Cortex of kidney (tissue), 1 donor: ENCODE results near the gene NHEJ1.

ENCODE experiments used
- DNase-seq: peaks from one replicate; lab custom pipeline; 2025; lab: John Stamatoyannopoulos, UW

The NHEJ1 gene

DNA sequence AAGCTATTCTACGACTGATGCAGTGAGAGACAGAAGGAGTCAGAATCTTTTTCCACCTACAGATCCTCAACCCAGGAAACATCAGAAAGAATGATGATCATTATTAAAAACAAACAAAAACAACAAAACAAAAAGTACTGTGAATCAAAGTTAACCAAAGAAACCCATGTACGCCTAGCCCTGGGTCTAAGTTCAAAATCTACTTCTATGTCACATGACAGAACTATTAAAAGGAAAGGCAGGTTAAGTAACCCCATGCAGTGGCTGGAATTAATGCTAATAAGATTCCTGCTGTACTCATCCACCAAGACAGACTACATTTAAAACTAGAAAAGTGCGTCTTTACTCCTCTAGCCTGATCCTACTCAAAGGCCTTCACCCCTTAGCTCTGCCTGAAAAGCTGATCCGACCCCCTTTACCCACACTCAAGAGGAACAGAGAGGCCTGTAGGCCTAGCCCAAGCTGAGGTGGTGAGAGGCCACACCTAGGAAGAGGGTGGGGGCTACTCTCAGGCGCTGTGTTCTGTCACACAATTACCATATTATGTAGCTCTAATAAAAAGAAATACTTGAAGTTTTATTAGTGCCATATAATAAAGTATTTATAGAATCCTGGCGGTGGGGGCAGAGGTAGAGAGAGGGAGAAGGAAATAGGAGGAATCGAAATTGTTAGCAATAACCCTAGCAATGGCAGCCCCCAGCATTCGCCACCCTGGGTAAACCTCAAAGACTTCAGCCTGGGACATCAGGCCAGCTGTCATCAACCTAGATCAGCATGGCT, 37.1 kb downstream of the NHEJ1 start:
- no peak for DNase-seq

DNA sequence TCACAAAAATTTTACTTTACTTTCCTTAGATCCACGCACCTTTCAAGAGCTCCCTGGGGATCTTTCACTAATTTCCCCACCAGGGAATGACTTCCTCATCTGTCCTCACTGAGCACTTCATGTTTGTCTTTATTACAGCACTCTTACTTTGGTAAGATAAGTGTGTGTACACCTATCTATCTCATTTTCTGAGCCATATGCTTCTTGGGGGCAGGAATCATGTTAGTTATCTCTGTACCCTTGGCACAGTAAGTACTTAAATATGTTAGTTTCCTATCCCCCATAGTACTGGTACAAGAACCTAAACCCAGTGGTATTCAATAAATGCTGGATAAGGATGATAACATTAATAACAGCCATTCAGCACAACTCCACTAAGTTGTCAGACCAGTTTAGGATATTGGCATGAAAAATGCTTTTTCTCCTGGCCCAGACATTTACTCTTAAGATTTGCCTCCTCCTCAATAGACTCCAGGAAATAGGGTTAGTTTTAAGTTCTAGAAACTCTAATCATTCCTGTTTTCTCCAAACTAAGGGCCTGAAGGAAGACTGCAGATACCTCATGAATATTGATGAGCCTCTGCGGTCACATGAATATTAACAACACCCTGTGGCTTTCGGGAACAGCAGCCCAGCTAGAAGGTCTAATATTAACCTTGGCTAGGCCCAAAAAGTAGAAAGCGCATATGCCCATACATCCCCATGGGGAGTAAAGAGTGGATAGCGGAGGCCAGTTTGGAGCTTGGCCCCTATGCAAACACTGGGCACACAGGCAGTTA, 38.2 kb downstream of the NHEJ1 start:
- no peak for DNase-seq

DNA sequence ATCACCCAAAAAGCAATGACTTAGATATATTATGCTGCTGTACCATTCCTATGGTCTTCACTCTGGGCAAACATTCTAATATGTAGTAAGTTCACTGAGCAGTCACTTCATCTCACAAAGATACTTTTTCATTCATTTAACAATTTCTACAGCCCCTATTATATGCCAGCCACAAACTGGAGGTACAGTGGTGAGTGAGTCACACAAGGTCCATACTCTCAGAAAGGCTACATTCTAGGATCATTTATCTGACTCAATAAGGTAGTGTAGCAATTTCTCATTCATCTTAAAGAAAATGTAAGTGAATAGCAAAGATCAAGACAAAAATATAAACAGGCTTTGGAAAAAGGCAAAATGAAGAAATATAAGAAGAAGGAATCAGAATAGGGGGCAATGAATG, 40.5 kb downstream of the NHEJ1 start:
- DNase-seq = no peak

DNA sequence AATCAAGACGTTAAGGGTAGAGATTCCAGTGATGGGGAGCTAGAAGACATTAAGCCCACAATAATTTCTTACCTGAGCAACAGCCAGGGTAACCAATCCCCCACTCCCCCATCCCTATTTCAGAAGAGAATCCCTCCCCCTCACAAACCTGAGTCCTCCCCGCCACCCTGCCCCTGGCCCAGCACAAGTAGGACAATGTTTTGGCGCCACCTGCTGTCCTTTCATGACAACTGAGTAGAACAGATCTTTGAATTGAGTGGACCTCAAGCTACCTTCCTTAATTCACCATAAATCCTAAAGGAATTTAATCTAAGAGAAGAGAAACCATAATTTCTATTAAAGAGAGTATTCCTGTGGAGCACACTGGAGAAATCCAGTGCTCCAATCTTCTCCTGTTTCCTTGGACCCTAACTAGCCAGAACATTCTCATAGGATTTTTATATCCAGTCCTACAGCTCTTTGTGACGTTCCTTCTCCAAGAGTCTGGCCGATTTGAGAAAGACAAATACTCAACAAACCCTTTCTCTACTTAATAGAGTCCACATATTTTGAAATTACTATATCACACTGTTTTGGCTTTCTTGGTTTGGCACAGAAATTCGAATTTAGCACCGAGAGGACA, 41.1 kb downstream of the NHEJ1 start:
- no peak for DNase-seq

DNA sequence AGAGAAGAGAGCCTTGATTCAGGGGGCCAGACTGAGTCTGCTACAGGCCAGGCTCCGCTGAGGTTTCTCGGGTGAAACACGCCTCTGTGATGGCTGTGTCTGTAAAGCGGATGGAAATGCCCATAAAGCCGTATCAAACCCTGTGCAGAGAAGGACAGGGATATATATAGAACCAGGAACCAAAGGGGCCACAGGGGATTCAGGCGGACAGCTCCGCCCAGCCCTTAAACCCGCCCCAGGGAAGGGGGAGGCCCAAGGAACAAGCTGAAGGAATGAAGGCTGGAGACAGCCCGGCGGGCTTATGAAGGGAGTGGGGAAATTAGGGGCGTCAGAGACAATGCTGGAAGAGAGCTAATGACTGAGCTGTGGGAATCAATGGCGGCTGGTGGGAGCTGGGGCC, 42.1 kb downstream of the NHEJ1 start:
- DNase-seq = no peak

DNA sequence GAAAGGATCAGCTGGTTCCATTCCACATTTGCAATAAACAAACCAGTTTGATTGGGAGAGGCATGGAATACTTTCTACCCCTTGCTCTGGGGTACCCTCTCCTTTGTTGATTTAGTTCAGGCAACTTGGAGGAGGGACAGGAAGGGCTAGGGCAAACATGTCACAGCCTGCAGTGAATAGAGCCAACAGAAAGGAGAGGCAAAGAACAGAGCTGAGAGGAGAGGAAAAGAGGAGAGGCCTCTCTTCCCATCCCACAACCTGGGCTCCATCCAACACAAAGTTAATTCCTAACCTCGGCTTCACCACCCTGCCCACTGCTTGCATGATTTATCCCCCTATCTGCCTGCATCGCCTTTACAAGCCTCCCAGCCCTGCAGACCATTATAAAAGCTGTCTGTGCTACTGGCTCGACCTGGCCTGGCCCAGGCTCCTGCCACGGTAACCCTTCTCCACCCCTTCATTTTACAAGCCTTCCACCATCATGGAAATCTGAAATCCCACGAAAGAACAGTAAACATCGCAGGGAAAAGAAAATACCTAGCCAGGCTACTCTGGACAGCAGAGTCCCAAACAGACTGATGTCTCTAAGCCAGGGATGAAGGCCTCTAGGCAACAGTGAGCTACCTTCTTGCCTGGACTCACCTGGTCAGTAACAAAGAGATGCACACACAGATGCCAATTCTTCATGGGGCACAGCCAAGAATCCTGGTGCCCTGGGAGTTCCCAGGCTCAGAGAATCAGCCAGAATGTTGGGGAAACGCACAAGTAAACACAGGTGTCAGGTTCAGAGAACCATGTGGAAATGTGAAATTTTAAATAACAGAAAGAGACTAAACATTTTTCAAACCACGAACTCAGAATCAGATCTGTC, 43.6 kb downstream of the NHEJ1 start:
- DNase-seq = no peak

DNA sequence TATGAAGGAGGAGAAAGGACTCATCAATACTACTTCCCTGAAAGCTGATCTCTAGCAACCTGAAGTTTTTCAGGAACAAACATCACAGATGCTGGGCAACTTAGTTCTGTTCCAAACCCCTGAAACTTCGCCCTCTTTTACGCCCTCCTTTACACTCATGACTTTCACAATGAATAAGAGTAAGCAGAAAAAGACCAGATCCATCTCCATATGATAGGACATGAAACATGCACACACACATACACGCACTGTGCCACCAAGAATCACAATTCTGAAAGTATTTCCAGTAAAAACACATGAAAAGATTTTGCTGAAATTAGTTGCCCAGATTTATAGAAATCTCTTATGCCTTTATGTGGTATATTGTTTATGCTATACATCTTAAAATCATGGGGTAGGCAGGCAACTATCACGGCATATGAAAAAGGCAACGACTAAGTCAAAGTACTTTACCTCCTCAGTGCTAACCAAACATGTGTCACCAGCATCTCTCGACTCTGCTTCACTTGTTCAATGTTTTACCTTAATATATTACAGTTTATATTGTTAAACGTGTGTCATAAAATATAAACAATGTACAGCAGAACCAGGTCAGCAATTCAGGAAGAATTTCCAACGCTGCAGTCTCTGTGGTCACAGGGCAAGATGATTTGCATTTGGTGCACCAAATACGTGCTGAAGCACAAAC, 47.8 kb downstream of the NHEJ1 start:
- DNase-seq = no peak

DNA sequence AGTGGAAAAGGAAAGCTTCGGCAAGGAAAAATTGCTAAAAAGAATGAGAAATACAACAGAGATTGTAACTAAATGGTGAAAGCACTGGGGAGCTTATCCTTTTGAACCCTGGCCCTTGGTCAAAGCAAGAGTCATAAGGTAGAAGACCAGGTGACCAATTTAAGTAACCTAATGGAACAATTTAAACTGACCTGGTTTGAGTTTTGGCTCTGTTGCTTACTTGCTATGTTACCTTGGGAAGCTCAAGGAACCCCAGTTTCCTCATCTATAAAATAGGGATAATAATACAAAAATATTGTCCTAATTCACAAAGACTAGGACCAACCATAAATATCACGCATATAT, 48.6 kb downstream of the NHEJ1 start:
- DNase-seq = no peak

DNA sequence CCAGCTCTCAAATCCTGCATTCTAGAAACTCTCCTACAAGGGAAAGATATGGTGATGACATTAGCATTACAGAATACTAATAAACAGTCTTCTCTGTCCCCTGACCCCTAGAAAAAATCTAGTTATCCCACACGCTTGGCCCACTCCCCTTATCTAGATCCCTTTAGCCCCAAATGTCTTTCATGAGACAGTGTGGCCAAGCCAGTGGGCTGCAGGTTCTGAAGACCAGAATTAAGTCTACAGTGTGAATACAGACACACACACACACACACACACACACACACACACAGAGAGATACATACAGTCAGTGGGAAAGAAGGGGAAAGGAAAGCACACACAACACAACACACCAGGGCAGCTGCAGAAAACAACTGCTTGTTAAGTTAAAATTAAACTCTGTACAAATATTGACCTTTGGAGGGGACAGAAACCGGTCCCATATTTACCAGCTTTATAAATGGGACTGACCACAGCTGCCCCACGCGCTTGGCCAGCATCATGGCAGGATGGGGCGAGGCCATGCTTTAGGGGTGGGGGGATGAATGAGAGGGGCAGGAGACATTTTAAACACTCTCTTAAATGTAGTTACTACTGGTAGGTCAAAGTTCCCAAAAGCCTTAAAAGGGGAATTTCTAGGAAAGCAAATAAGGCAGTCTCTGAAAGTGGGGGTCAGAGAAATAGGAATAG, 49.1 kb downstream of the NHEJ1 start:
- no peak for DNase-seq

DNA sequence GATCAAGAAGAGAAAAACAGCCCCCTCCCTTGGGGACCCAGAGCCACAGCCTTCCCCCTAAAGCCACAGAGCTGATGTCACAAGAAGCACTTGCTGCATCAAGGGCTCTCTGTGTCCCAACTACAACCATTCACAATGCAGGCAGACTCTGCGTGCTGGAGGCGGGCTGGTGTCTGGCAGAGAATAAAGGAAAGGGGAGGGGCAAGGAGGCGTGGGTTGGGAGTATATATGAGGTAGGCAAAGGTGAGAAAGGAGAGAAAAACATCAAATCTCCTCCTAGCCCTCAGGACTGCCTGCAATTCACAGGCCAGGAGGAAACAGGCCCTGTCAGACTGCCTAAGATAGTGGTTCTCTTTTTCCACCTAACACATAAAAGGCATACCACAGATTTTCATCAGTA, 51.1 kb downstream of the NHEJ1 start:
- no peak for DNase-seq

DNA sequence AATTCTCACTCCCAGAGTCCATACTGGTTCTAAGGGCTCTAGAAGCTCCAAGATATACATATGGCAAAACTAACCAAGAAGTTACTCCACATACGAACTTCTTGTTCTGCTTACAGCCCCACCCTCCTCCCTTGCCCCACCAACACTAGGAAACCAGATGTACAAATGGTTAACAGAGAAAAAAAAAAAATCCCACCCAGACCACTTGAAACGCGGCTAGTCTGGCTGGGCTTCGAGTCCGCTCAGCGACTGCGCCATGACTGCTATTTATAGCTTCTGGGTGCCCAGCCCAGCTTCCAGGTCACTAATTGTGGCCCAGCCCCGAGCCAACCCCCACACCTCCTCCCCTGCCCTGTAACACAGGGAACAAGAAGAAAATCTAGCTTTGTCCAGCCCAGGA, 52.9 kb downstream of the NHEJ1 start:
- DNase-seq = no peak

DNA sequence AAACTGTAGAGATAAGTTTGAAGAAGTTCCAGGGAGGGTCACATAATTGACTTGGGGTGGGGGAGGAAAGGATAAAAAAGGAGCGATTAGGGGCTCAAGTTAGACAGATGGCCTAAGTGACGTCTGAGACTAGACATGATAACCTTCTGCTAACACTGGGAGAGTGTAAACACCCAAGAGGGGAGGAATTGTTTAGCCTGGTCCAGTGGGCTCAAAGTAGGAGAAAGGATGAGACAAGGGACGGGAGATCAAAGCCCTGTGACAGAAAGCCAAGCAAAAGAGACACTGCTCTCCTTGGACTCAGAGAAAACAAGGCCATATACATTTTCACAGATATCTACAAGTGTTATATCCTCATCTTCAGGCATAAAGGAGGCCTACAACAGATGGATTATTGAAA, 54.4 kb downstream of the NHEJ1 start:
- DNase-seq = no peak

DNA sequence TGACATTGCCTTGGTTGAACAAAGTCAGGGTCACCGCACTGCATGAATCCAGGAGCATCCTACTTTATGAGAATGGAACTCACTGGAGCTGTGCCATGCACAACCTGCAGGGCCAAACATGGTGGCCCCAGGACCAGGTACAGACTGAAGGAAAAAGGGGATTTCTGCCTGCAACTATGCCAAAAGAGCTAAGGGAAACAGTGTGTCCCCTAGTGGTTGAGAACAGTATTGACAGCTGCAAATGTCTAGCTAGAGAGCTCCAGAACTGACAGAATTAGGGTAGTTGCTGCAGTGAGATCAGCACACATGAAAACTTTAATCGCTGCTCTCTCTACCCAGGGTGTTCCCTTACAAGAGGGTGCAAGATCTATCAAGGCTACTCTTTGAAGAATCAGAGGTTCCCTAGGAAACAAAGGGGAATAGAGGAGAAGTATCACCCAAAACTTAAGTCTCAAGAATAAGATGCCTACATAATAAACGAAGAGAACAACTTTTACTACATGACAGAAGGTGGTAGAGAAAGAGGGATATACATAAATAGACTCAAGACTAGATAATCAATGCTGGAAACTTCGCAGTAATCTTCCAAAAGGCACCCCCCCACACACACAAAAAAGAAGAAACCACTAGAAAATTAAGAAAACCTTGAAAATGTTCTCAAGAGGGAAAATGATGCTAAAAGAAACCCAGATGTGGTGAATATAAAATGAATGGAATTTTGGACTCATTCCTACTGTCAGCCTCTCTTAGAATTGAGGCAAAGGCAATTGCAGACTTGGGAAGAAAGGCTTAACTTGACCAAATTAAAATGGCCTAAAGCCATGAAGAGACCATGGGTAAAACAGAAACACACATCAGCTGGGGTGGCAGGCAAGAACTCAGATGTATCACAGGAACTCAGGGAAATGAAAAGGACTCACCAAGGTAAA, 56.2 kb downstream of the NHEJ1 start:
- DNase-seq = no peak

DNA sequence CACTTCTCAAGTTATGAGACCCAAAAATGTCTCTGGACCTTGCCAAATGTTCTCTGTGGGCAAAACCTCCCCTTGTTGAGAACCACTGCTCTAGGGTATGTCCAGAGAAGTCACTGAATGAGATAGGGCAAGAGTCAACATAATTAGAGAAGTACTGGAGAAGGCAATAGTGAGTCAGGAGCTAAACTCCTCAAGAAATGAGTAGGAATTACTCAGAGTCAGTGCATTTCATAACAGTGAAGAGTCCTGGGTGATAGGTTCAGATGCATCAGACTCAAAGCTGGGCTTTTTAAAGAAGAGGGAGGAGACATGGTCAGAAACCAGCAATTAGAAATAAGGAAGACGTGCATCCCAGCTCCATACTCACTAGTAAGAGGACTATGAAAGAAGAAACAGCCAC, 61.3 kb downstream of the NHEJ1 start:
- no peak for DNase-seq

DNA sequence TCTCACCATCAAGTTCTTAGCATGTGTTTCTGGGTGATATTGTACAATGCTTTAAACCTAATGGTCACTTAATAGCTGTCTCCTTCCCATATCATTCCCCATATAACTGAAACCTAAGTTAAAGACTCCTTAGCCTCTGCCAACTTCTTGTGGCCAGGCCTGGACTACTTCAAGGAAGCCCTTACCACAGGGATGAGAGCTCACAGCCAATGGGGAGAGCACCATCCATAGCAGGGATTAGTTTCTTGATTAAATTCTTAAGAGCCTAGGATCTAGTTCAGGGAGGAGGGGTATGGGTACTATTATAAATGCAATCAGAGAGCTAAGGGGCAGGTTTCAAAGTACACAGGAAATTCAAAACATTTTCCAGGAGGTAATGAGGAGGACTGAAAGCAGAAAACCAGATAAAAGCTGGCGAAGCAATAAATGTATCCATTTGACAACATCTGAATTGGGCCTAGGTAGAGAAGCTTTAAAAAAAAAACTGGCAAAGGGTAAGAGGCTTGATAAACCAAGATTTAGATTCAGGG, 65.1 kb downstream of the NHEJ1 start:
- DNase-seq = no peak

DNA sequence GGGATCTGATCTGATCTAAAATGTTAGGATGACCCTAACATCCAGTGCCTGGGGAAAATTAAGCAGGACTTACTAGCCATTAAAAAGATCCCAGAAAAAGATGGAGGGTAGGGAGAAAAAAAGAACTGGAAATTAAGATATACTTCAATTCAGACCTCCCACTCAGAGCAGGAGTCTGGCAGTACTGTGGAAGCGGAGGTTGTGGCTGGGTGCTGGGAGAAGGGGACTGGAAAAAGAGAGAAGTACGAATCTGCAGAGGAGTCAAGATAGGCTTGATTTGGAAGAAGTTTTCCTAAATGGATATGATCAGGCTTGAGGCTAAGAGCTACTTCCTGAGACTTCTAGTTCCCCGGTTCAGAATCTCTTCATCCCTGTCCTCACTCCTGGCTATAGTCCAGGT, 66.4 kb downstream of the NHEJ1 start:
- DNase-seq = no peak

DNA sequence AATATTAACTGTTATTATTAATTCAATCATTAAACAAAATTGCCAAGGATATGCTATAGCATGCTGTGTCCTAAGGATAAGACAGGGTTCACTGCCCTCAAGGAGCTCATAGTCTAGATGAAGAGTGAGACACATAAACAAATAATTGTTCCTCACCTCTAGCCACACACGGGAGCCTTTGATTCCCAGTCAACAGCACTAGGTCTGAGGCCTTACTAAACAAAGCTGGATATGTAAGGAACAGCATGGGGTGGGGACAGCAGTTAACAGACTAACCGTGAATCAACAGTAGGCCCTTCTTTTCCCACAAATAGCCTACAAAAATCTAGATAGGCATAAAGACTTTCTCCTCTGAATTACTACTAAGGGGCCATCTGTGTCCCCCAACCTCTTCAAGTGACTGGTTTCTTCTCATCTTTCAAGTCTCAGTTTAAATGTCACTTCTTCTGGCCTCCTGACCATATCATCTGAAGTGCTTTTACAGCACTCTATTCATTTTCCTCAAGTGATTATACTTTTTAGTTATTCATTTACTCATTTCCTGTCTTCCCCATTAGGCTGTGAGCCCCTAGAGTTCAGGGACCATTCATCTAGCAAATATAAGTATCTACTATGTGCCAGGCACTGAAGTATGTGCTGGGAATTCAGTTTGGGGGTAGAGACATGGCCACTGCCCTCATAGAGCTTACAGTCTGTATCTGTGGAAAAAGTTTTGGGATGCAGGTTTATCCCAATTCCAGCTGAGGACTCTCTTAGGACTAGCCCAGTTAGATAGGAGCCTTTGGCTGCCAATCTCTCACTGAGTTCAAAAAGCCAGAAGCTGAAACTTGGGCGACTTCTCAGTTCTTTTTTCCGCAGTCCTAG, 69.9 kb downstream of the NHEJ1 start:
- DNase-seq = no peak

DNA sequence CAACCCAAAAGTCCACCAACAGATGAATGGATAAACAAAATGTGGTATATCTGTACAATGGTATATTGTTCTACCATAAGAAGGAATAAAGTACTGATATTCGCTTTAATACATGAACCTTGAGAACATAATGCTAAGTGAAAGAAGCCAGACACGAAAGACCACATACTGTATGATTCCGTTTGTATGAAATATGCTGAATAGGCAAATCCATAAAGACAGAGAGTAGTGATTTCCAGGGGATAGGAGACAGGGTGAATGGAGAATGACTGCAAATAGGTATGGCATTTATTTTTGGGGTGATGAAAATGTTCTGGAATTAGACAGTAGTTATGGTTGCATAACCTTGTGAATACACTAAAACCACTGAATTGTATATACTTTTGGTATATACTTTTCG, 71.3 kb downstream of the NHEJ1 start:
- DNase-seq = no peak

DNA sequence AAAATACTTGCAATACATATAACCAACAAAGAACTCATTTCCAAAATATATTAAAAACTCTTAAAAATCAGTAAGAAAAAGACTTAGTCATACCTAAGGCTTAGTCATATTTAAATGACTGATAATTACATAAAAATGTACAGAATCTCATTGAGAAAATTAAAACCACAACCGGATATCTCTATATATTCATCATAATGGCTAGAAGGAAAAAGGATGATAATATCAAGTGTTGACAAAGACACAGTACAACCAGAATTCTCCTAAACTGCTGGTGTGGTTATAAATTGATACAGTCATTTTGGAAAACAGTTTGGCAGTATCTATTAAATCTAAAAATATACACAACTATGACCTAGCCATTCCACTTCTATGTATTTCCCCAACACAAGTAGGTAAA, 72.8 kb downstream of the NHEJ1 start:
- no peak for DNase-seq
